C4-2B (cell line): ENCODE data around the gene SSR1.
"Not testable (repeated sequence)": the region's sequence is repeated elsewhere in the genome, so short reads cannot be mapped to it uniquely, and the experiment has no call there.

Source experiments
- ZFX ChIP-seq: fragments of 450-650 bp; IDR thresholded peaks from 2 replicates; pipeline ENCODE4 v1.6.1; 2017
- TF ChIP-seq, protein P1 (sequence below): fragments of 450-650 bp; conservative IDR thresholded peaks from 2 replicates; pipeline ENCODE4 v1.5.1; 2017; ENCODE audit warnings: mild to moderate bottlenecking

DNA sequence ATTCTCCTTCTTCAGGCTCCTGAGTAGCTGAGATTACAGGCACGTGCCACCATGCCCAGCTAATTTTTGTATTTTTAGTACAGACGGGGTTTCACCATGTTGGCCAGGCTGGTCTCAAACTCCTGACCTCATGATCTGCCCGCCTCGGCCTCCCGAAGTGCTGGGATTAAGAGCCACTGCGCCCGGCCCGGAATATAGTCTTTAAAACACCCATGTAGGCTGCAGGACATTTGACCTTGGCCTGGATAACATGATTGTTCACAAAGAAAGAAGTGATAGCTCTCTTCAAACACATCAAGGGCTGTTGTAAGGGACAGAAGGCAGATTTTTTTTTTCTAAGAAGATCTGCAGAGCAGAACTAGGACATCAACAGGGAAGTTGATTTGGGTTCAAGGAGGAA is 38.5 kb downstream of the SSR1 start:
- TF ChIP-seq, protein P1, sequence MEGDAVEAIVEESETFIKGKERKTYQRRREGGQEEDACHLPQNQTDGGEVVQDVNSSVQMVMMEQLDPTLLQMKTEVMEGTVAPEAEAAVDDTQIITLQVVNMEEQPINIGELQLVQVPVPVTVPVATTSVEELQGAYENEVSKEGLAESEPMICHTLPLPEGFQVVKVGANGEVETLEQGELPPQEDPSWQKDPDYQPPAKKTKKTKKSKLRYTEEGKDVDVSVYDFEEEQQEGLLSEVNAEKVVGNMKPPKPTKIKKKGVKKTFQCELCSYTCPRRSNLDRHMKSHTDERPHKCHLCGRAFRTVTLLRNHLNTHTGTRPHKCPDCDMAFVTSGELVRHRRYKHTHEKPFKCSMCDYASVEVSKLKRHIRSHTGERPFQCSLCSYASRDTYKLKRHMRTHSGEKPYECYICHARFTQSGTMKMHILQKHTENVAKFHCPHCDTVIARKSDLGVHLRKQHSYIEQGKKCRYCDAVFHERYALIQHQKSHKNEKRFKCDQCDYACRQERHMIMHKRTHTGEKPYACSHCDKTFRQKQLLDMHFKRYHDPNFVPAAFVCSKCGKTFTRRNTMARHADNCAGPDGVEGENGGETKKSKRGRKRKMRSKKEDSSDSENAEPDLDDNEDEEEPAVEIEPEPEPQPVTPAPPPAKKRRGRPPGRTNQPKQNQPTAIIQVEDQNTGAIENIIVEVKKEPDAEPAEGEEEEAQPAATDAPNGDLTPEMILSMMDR: not testable (repeated sequence)
- not testable (repeated sequence) for TF ChIP-seq ZFX
